Measurements from ENCODE around the gene IGFLR1.

IGFLR1 gene, protein sequence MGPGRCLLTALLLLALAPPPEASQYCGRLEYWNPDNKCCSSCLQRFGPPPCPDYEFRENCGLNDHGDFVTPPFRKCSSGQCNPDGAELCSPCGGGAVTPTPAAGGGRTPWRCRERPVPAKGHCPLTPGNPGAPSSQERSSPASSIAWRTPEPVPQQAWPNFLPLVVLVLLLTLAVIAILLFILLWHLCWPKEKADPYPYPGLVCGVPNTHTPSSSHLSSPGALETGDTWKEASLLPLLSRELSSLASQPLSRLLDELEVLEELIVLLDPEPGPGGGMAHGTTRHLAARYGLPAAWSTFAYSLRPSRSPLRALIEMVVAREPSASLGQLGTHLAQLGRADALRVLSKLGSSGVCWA

GRCh38 chr19:35742121-35742724, at the start of gene IGFLR1:
IGFLR1 (minus strand) TSS chr19:35742452; CDS start chr19:35741180, 1,272 bp downstream.
- peak; percentile 78 for DNase-seq

- DNase-seq: no peak
Observed at GRCh38 chr19:35791814-35792279, 49.6 kb upstream of the IGFLR1 start.

- DNase-seq: no peak
Observed at GRCh38 chr19:35790981-35791813, 48.9 kb upstream of the IGFLR1 start.

DNA sequence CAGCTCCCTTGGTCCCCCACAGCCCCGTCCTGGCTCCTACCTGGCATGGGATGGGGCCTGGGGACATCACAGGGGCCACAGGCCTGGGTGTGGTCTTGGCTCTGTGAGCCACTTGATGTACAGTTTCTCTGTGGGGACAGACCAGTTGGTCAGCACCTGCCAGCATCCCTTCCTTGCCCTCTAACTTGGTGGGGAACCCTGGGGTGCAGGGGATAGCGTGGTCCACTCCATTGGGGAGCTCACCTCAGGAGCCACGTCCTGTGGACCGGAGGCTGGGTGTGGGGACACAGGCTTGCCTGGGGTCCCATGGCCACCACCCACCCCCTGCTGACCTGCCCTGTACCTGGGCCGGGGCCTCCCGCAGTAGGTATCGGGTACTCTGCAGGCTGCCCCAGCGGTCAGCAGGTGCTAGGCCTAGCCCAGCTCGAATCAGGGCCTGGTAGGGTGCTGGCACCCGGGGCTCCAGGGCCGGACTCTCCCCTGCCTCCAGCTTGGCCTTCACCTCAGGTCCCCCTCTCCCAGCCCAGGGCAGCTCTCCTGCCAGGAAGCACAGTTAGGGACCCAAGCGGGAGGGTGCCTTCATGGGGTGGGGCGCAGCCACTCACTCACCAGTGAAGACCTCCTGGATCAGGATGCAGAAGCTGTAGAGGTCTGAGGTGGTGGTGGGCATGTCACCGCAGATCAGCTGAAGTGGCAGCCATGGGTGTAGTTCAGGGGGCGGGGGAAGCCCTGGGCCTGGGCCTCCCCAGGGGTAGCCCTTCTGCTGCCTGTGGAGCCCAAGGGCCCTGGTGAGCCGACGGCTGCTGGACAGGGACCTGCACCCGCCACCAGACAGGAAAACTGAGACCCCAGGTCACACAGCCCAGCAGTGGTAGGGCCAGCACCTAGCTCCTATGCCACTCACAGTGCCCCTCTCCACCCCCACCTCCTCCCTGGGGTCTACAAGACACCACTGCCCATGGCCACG, 48.0 kb upstream of the IGFLR1 start:
- no peak for DNase-seq

DNA sequence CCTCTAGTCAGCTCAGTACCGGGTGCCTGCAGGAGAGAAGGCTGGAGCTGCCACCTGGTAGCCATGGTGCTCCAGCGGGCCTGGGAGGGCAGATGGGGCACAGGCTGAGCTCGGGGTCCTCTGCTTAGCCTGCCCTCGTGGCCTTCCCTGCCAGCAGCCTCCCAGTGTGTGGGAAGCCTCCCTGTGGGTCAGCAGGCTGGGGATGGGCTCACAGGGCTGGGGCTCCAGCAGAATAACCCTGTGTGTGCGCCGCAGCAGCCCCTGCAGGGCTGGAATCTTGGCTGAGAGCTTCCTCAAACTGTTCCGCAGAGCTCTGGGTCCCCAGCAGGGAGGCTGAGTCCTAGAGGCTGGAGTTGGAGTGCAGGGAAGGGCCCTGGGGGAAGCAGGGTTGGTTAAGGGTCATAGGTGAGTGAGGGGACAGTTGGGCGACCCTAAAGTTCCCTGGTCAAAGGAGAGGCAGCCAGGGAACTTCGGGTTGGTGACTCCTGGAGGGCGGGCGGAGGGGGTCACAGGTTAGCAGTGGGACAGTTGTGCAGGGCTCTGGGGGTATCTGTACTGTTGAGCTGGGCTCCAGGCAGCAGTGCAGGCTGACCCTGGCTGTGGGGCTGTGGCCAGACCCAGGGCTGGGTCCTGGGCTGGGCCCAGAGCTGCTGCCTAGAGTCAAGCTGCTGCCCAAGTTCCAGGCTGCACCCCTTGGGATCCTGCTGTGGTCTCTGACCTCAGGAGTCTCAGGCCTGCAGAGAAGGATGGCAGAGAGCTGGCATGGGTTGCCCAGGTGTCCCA, 47.1 kb upstream of the IGFLR1 start:
- no peak for DNase-seq

DNA sequence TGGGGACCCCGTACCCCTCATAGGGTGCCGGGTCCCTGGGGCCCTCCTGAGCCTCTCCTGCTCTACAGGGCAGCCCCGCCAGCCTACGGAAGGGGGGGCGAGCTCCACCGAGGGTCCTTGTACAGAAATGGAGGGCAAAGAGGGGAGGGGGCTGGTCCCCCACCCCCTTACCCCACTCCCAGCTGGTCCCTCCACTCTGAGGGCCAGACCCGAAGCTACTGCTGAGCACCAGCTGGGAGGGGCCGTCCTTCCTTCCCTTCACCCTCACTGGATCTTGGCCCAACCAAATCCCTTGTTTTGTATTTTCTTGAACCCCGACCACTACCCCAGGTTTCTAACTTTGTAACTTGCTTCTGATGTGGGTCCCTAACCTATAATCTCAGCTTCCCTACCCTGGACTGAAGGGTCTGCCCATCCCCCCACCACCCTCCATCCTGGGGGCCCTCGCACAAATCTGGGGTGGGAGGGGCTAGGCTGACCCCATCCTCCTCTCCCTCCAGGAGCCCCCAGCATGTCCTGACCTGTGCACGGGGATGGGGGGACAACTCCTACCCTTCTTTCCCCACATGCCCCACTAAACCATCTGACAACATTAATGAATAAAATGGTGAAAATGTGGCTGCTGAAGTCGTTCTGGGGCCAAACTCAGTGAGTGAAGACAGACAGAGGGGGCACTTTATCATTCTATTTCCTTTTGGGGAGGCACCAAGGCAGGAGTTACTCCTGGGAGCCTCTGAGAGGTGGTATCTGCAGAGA, 46.1 kb upstream of the IGFLR1 start:
- no peak for DNase-seq

- DNase-seq: no peak
Observed at GRCh38 chr19:35787227-35787799, 45.1 kb upstream of the IGFLR1 start.

GRCh38 chr19:35786299-35787160, 44.3 kb upstream of the IGFLR1 start:
- DNase-seq: no peak

- no peak for DNase-seq
Observed at GRCh38 chr19:35785339-35785627, 43.0 kb upstream of the IGFLR1 start.

DNA sequence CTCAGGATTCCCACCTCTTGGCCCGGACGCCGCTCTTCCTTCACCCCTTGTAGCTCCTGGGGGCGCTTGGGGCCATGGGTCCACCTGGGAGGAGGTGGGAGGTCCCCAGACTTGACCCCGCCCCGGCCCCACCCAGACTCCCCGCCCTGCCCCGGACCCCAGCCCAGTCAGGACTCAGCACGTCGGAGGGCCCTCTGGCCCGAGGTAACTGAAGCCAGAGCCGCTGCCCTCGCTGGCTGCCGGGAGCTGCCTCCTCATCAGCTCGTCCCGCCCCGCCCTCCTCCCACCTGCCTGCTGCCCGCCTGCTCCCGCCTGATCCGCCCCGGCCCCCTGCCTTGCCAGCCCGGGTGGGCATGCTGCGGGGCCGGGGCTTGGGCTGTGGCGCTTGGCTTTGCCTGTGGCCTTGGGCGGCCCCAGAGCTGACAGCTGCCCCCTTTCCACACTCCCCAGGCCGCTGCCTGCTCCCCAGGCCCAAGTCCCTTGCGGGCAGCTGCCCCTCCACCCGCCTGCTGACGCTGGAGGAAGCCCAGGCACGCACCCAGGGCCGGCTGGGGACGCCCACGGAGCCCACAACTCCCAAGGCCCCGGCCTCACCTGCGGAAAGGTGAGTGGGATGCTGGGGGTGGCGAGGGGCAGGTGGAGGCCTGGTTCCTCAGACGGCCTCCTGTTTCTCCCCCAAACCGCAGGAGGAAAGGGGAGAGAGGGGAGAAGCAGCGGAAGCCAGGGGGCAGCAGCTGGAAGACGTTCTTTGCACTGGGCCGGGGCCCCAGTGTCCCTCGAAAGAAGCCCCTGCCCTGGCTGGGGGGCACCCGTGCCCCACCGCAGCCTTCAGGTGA, 42.5 kb upstream of the IGFLR1 start:
- DNase-seq: no peak

DNA sequence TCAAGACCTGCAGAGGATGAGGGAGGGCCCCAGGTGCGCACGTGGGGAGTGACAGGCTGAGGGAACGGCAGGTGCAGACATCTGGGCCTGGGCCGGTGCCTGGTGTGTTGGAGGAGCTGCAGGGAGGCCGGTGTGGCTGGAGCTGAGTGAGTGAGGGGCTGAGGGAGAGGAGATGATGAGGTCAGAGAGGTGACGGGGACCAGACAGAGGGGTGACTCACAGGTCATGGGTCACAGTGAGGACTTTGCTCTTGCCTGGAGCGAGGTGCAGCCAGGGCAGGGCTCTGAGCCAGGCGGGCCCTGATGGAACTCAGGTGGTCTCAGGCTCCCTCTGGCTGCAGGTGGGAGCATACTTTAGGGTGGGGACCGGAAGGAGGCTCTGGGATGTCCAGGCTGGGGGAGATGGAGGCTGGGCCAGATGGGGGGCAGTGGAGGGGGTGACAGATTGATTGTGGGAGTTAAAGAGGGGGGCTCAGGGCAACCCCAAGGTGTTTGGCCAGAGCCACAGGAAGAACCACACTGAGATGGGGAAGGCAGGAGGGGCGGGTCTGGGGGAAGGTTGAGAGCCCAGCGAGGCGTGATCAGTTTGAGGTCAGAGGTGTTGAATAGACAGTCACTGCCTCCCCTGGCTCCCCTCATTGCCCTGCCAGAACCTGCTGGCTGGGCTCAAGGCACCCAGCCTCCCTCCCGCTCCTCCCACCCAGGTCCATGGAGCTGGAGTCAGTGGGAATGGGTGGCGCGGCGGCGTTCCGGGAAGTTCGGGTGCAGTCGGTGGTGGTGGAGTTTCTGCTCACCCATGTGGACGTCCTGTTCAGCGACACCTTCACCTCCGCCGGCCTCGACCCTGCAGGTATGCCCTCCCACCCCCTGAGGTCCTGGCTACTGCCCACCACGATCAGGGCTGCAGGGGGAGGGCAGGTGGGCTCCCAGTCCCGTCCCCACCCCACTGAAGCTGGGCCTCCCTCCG, 41.5 kb upstream of the IGFLR1 start:
- no peak for DNase-seq

- no peak for DNase-seq
Observed at GRCh38 chr19:35782589-35782988, 40.3 kb upstream of the IGFLR1 start.

DNA sequence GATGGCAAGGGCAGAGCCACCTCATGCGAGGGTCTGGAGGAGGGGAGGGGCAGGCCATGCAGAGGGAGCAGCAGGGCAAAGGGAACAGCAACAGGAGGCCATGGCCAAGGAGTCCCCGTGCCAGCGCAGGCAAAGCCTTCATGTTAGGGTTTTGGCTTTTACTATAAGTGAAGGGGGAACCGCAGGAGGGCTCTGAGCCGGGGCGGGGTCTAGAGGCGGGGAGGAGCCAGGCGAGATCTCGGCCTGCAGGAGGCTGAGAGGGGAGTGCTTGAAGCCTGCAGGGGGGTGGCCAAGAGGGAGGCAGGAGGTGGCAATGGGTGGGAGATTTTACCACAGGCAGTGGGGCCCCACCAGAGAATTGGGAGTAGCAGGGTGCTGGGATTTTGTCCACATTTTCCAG, 39.4 kb upstream of the IGFLR1 start:
- DNase-seq: no peak

DNA sequence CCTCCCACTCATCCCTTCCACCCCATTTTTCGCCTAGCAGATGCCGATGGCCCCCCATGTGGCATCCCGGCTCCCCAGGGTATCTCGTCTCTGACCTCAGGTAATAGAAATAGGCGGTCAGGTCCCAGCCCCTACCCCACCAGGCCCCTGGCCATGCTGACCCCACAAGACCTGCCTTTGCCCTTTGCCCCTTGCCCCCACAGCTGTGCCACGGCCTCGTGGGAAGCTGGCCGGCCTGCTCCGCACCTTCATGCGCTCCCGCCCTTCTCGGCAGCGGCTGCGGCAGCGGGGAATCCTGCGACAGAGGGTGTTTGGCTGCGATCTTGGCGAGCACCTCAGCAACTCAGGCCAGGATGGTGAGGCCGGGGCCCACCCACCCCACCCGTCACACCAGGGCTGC, 38.5 kb upstream of the IGFLR1 start:
- no peak for DNase-seq

DNA sequence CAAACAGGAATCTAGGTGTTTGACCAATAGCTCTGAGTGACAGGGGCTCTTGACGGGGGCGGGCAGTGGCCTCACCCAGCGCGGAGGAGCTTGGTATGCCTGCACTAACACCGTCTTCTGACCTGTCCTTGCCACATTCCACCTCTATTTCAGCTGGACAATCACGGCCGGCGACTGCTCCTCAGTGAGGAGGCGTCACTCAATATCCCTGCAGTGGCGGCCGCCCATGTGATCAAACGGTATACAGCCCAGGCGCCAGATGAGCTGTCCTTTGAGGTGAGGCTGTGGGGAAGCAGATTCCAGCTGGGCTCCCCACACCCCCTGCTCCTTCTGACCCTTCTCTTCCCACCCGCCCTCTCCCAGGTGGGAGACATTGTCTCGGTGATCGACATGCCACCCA, 37.8 kb upstream of the IGFLR1 start:
- no peak for DNase-seq

GRCh38 chr19:35779033-35779432, 36.8 kb upstream of the IGFLR1 start:
- no peak for DNase-seq

DNA sequence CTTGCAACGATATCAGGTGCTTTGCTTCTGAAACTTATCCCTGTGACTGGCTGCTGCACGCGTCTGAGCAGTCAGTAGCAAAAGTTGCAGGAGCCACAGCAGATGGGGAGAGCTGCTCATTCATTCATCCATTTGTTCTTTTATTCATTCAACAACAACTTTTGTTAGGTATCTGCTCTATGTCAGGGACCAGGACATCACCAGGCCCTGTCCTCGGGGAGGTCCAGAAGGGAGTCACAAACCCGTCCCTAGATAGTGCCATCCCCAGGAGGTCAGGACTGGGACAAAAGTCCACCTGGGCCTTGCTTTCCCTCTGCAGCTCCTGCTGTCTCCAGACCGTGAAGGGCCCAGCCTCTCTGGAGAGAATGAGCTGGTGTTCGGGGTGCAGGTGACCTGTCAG, 35.7 kb upstream of the IGFLR1 start:
- DNase-seq: no peak
